WTC11 (cell line): ENCODE results near the gene JAZF1. TPM values are rescaled to one million over a fixed set of nuclear protein-coding genes. Genes with fewer than 3 reads are reported as not detected.

Experiments
- ATAC-seq: fragments of 200-7000 bp; cut with Tn5 transposase; 2 replicates; pipeline ENCODE4 v1.10.0; 2021; ENCODE audit warnings: mild to moderate bottlenecking, moderate library complexity
- CTCF ChIA-PET: fragments of 300-600 bp; sonication (Branson Sonifier 250); formaldehyde crosslinking; loops from one replicate; lab custom pipeline; 2021; ENCODE audit warnings: antibody characterized with exemption; lab: Charles Lee
- POLR2A ChIA-PET: fragments of 350-600 bp; sonication (Branson Sonifier 250); formaldehyde crosslinking; loops from one replicate; lab custom pipeline; 2021; ENCODE audit warnings: antibody characterized with exemption; lab: Charles Lee
- DNase-seq: peaks from one replicate; pipeline ENCODE4 v3.0.0; 2021; ENCODE audit warnings: low spot score
- H3K27ac Mint-ChIP-seq: 2 replicates; pipeline ENCODE4 v1.8.0; 2021; ENCODE audit warnings: mixed read lengths
- H3K27me3 Mint-ChIP-seq: 2 replicates; pipeline ENCODE4 v1.8.0; 2021; ENCODE audit warnings: low read depth, mild to moderate bottlenecking, moderate library complexity, mixed read lengths
- H3K36me3 Mint-ChIP-seq: 2 replicates; pipeline ENCODE4 v1.8.0; 2021; ENCODE audit warnings: mixed read lengths
- H3K4me1 Mint-ChIP-seq: 2 replicates; pipeline ENCODE4 v1.8.0; 2022; ENCODE audit warnings: mixed read lengths
- H3K4me3 Mint-ChIP-seq: 2 replicates; pipeline ENCODE4 v1.8.0; 2021; ENCODE audit warnings: mild to moderate bottlenecking, moderate library complexity, mixed read lengths
- H3K9me3 Mint-ChIP-seq: 2 replicates; pipeline ENCODE4 v1.8.0; 2021; ENCODE audit warnings: mixed read lengths
- AR ChIP-seq: fragments of 250-450 bp; sonication (Bioruptor Pico); IDR thresholded peaks from 2 replicates; pipeline ENCODE4 v1.9.0; 2021; ENCODE audit warnings: mild to moderate bottlenecking
- ATF3 ChIP-seq: sonication (generic); formaldehyde crosslinking; conservative IDR thresholded peaks from 2 replicates; pipeline ENCODE4 v1.8.1; 2022; ENCODE audit warnings: mild to moderate bottlenecking, missing genetic modification reagents
- FOXJ3 ChIP-seq: sonication (generic); formaldehyde crosslinking; IDR thresholded peaks from 2 replicates; pipeline ENCODE4 v1.9.0; 2021; ENCODE audit warnings: missing genetic modification reagents, mild to moderate bottlenecking, borderline replicate concordance
- FOXK1 ChIP-seq: sonication (generic); formaldehyde crosslinking; IDR thresholded peaks from 2 replicates; pipeline ENCODE4 v1.8.0; 2022; ENCODE audit warnings: mild to moderate bottlenecking, moderate library complexity, missing genetic modification reagents
- GABPB1 ChIP-seq: sonication (generic); formaldehyde crosslinking; IDR thresholded peaks from 2 replicates; pipeline ENCODE4 v1.8.1; 2023; ENCODE audit warnings: mild to moderate bottlenecking, missing genetic modification reagents
- GTF2I ChIP-seq: fragments of 250-450 bp; sonication (Bioruptor Pico); conservative IDR thresholded peaks from 2 replicates; pipeline ENCODE4 v1.4.0; 2021; ENCODE audit warnings: mild to moderate bottlenecking
- HMGA2 ChIP-seq: fragments of 250-450 bp; sonication (Bioruptor Pico); IDR thresholded peaks from 2 replicates; pipeline ENCODE4 v1.4.0; 2021; ENCODE audit warnings: mild to moderate bottlenecking, moderate library complexity
- NFE2L1 ChIP-seq: sonication (generic); formaldehyde crosslinking; IDR thresholded peaks from 2 replicates; pipeline ENCODE4 v1.8.1; 2023; ENCODE audit warnings: missing genetic modification reagents
- NR3C1 ChIP-seq: sonication (generic); formaldehyde crosslinking; conservative IDR thresholded peaks from 2 replicates; pipeline ENCODE4 v1.8.1; 2023; ENCODE audit warnings: low read depth, mild to moderate bottlenecking, missing genetic modification reagents
- PREB ChIP-seq: sonication (generic); formaldehyde crosslinking; IDR thresholded peaks from 2 replicates; pipeline ENCODE4 v1.8.1; 2022; ENCODE audit warnings: mild to moderate bottlenecking, missing genetic modification reagents, moderate library complexity, borderline replicate concordance
- PRRX2 ChIP-seq: fragments of 250-450 bp; sonication (Bioruptor Pico); IDR thresholded peaks from 2 replicates; pipeline ENCODE4 v1.8.0; 2021; ENCODE audit warnings: mild to moderate bottlenecking
- RELA ChIP-seq: sonication (generic); formaldehyde crosslinking; IDR thresholded peaks from 2 replicates; pipeline ENCODE4 v1.8.1; 2022; ENCODE audit warnings: missing genetic modification reagents, mild to moderate bottlenecking, borderline replicate concordance
- SOX15 ChIP-seq: fragments of 250-450 bp; sonication (Bioruptor Pico); IDR thresholded peaks from 2 replicates; pipeline ENCODE4 v1.9.0; 2021; ENCODE audit warnings: mild to moderate bottlenecking
- TEAD1 ChIP-seq: sonication (generic); formaldehyde crosslinking; IDR thresholded peaks from 2 replicates; pipeline ENCODE4 v1.8.0; 2022; ENCODE audit warnings: mild to moderate bottlenecking, missing genetic modification reagents
- ZNF121 ChIP-seq: sonication (generic); formaldehyde crosslinking; IDR thresholded peaks from 2 replicates; pipeline ENCODE4 v1.8.0; 2023; ENCODE audit warnings: missing genetic modification reagents
- total RNA-seq: library from RNA; stranded (reverse); gene quantifications from 3 replicates; pipeline ENCODE4 v1.2.3, GENCODE V29; 2021

JAZF1 gene
- total RNA-seq, 1 experiment from 2014 or later: 19.0 TPM

GRCh38 chr7:27933671-27934565 is 246.7 kb downstream of the JAZF1 start:
- Mint-ChIP-seq H3K27me3 (no peaks in the 10 kb centered on the region), H3K9me3 (no peaks in the 10 kb centered on the region), H3K4me3 (peak overlapping the region; percentile 23; the same call in 1 of the 2 replicates), H3K27ac (peak overlapping the region; percentile 94), H3K36me3 (no peaks in the 10 kb centered on the region), H3K4me1 (peaks cover 28% of the 10 kb centered on the region)
- 0 out of 2 replicates have a peak, but pooled peaks have one; percentile 32 for TF ChIP-seq TEAD1 (CRISPR knock-in tag)
- no peak for TF ChIP-seq PRRX2 (CRISPR knock-in tag)
- DNase-seq (peak; percentile 42), ATAC-seq (peak; percentile 78)
- CTCF ChIA-PET: interaction anchor here (0.5 to 1.6 kb wide), 6 partner anchors 132 to 738 kb away, joined by 3 to 9 read pairs (median 3); no protein-coding TSS in a partner anchor
- POLR2A ChIA-PET: no interaction called here

GRCh38 chr7:27930910-27931476 is 249.6 kb downstream of the JAZF1 start:
- TF ChIP-seq NR3C1 (CRISPR knock-in tag) (no peak), GABPB1 (CRISPR knock-in tag) (no peak), ZNF121 (CRISPR knock-in tag) (no peak), SOX15 (no peak), PRRX2 (CRISPR knock-in tag) (no peak), NFE2L1 (CRISPR knock-in tag) (no peak), GTF2I (CRISPR knock-in tag) (no peak), ATF3 (no peak), HMGA2 (CRISPR knock-in tag) (no peak)
- TF ChIP-seq, all 79 proteins: peak for 0
- Mint-ChIP-seq H3K4me3 (no peak overlapping the region), H3K27ac (no peak overlapping the region), H3K9me3 (no peaks in the 10 kb centered on the region), H3K36me3 (no peaks in the 10 kb centered on the region), H3K27me3 (no peaks in the 10 kb centered on the region), H3K4me1 (peaks cover 28% of the 10 kb centered on the region)
- CTCF ChIA-PET: no interaction called here
- POLR2A ChIA-PET: no interaction called here
- ATAC-seq (no peak), DNase-seq (no peak)

GRCh38 chr7:27929127-27929526 is 251.5 kb downstream of the JAZF1 start:
- no peaks in the 10 kb centered on the region for H3K36me3 Mint-ChIP-seq
- TF ChIP-seq FOXK1 (CRISPR knock-in tag) (no peak), AR (CRISPR knock-in tag) (no peak), RELA (CRISPR knock-in tag) (no peak), FOXJ3 (CRISPR knock-in tag) (no peak), PREB (no peak)
- 0 out of 2 replicates have a peak overlapping the region, but pooled peaks have one; percentile 32 for H3K27ac Mint-ChIP-seq
- ChIA-PET POLR2A (no interaction called here), CTCF (no interaction called here)
- ATAC-seq (no peak), DNase-seq (no peak)
- peaks cover 25% of the 10 kb centered on the region for H3K4me1 Mint-ChIP-seq
- H3K9me3 Mint-ChIP-seq: no peaks in the 10 kb centered on the region
- H3K27me3 Mint-ChIP-seq: no peaks in the 10 kb centered on the region; the same call in 1 of the 2 replicates
- no peak overlapping the region for H3K4me3 Mint-ChIP-seq
